Activated CD8-positive, alpha-beta memory T cell treated with anti-CD3 and anti-CD28 coated beads, Interleukin-2, amount 50 U/mL, for 24 hours (primary cell): Measurements from ENCODE around the gene PAK3.

Experiments
- DNase-seq: peaks from one replicate; pipeline ENCODE4 v3.0.0-alpha.2; 2020; ENCODE audit errors: extremely low read depth

Gene PAK3

DNA sequence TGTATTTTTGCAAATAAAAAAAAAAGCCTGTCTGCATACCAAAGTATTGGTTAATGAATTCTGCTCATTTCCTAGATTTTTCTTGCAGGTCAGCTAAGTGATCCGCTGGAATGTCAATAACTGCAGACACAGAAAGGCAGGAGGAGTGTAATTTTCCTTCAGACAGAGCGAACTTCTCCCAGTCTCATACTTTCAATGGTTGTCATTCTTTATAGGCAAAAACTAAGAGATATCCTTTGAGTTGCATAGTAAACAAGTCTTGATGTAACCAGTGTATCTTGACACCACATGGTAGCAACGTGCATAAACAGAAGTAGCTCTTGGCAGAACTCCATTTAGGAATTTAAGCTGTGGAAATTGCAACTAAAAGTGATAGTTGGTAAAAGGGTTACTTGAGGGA lies 166.1 kb downstream of the PAK3 start:
- DNase-seq, result no peak

DNA sequence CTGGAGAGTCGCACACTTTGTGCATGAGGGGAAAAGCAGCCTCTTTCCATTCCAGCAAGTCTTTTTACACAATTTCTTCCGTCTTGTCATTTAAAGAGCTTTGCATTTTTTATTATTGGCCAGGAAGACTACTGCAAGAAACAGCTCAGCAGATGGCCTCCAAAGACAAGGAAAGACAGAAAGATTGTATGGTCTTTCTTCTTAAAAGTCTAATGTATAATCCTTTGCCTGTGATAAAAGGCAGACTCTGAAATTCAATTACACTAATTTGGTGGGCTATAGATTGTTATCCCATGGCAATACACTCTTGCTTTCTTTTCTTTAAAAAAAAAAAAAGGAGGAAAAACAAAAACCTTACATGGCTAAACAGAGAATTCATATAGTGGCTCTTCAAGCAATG lies 168.4 kb downstream of the PAK3 start:
- no peak for DNase-seq

DNA sequence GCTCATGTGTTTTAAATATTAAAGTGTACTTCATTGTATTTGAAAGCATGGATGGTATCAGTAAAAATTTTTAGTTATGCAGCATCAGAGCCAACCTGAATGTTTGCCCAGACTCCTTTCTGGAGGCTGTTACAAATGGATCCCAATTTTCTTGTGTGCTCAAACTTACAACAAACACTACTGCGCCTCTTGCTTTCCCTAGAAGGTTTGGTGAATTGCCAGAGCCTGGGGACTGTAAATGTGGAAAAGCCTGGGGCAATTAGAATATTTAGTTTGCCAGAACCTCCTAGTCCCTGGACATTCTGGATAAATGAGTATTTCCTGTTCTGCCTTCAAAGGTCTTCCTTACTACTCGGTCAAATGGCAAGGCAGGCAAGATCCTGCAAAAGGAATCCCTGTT lies 169.5 kb downstream of the PAK3 start:
- no peak for DNase-seq

DNA sequence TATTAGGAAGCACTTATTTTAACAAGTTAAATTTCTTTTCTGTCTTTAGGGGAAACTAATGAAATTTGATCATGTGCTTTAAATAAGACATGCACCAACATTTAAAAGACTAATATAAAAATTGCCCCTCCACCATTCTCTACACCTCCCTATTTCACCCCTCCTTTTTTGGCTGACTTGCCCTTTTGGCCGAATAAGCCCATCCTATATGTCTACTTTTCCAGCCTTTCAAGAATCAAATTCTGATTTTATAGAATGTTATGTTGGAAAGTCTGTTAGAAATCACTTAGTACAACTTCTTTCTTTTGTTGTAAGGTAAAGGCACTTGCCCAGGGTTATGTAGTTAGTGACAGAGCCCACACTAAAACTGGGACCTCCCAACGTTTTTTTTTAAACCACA lies 172.5 kb downstream of the PAK3 start:
- DNase-seq, result no peak

DNA sequence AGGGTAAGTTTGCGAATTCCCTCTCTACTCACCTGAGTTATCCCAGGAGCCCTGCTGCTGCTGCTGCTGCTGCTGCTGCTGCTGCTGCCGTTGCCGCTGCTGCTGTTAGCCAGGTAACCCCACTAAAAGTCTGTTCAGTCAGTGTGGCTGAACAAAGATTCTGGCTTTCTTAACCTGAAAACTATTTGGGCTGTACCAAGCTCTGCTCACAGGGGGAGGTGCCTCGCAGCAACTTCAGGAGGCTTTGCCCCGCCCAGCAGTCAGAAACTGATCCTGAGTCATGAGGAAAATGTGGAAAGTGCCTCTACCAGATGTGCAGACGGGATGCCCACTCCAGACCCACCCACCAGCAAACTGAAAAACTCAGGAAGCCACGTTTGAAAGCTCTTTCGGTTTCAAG lies 174.3 kb downstream of the PAK3 start, which contains the start of gene CAPN6:
Gene CAPN6, minus strand, starts transcription at position 145 of the 400 bp plus-strand sequence. CDS start 6,547 bp downstream, outside the sequence.
- no peak for DNase-seq
